ENCODE data around the gene PTPN14.

- TF ChIP-seq CSDC2 (CRISPR knock-in tag; IDR thresholded peaks at IDR 0.05) (no peak), ESRRG (CRISPR knock-in tag; IDR thresholded peaks at IDR 0.05) (no peak), TOX (CRISPR knock-in tag; IDR thresholded peaks at IDR 0.05; ENCODE audit: borderline replicate concordance) (no peak), ZFP3 (CRISPR knock-in tag; IDR thresholded peaks at IDR 0.05) (no peak), POU6F1 (CRISPR knock-in tag; IDR thresholded peaks at IDR 0.05; ENCODE audit: borderline replicate concordance, low read depth) (no peak), ZC3H10 (CRISPR knock-in tag; IDR thresholded peaks at IDR 0.05) (no peak)
Observed at GRCh38 chr1:214317300-214317699, 234.1 kb downstream of the PTPN14 start.

All from SK-N-SH treated with all-trans-retinoic acid at 6 μM for 48 hours (cell line).